Activated T-cell treated with anti-CD3 and anti-CD28 coated beads for 1 hour (primary cell): ENCODE data around the gene KCNJ4.
"Not testable (repeated sequence)": the region's sequence is repeated elsewhere in the genome, so short reads cannot be mapped to it uniquely, and the experiment has no call there.

ENCODE experiments used
- DNase-seq: peaks from one replicate; pipeline ENCODE4 v3.0.0-alpha.2; 2020; ENCODE audit warnings: low read depth

Gene KCNJ4

DNA sequence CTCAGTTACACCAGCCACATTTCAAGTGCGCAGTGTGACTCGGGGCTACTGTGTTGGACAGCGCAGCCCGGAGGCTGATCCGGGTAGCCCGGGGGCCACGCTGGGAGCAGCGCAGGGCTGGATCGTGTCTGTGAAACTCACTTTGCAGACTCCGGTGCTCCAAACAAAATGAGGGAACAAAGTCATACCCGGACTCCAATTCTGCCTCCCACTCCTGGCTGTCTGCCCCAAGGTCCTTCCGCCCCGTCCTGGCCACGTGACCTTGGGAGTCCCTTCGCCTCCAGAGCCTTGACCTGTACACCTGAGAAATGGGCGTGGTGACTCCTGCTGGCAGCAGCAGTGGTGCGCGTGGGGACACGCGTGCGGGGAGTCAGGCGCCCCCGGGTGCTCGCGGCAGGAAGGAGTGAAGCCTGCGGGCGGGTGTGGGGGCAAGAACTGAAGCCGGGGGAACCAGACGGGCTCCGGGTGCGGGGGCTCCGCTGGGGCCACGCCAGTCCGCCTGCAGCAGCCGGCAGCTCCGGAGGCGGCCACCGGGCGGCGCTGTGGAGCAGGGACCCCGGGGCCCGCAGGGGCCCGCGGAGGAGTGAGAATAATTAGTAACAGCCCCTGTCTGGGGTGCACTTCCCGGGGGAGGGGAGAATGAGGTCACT lies 42.4 kb downstream of the KCNJ4 start:
- peak; percentile 27 for DNase-seq

DNA sequence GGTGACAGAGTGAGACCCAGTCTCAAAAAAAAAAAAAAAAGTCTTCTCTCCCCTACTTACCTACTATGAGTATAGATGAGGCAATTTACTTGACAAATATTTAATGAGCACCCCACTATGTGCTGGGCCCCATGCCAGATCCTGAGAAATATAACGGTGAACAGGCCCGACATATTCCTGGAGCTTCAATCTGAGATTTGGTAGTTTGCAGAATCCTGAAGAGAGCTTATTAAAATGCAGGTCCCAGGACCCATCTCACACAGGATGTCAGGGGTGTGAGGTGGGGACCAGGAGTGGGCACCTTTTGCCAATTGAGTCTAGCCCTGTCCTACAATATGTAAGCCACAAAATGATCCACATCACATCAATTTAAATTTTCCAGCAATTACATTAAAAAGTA lies 44.0 kb downstream of the KCNJ4 start:
- no peak for DNase-seq

DNA sequence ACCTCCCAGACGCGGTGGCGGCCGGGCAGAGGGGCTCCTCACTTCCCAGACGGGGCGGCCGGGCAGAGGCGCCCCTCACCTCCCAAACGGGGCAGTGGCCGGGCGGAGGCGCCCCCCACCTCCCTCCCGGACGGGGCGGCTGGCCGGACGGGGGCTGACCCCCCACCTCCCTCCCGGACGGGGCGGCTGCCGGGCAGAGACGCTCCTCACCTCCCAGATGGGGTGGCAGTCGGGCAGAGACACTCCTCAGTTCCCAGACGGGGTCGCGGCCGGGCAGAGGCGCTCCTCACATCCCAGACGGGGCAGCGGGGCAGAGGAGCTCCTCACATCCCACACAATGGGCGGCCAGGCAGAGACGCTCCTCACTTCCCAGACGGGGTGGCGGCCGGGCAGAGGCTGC lies 45.1 kb downstream of the KCNJ4 start:
- not testable (repeated sequence) for DNase-seq

DNA sequence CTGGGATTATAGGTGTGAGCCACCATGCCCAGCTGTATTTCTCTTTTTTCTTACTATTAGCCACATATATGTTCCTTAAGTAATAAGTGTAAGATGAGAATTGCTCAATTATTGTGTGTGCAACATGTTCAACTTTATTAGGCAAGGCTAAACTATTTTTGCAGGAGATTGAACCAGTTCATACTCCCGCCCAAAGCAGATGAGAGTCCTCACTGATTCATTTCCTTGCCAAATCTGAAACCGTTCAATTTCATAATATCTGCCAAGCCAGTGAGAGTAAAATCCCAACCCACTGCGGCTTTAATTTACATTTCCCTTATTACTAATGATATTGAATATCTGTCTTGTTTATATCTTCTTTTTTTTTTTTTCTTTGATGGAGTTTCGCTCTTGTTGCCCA lies 48.4 kb downstream of the KCNJ4 start:
- no peak for DNase-seq

DNA sequence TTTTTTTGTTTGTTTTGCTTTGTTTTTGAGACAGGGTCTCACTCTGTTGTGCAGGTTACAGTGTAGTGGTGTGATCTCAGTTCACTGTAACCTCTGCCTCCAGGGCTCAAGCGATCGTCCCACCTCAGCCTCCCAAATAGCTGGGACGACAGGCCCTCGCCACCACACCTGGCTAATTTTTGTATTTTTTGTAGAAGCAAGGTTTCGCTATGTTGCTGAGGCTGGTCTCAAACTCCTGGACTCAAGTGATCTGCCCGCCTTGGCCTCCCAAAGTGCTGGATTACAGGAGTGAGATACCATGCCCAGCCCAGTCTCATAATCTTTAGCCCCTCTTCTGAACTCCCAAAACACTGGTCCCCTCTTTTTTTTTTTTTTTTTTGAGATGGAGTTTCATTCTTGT lies 50.6 kb downstream of the KCNJ4 start:
- DNase-seq: no peak

DNA sequence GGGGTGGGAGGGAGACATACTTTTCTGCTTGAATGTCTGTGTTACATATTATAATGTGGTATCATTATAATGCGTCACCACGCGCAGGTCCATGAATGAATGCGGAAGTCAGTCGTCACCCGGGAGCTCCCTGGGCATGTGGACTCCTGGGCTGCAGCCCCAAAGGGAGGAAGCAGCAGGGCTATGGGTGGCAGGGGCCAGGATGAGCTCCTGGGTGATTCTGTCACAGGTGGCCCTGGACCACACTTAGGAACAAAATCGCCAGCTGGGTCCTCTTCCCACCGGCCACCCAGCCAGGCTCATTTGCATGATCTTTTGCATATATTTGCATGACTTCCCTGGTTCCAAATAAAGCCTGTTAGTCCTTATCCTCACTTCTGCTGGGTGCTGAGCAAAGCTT lies 51.2 kb downstream of the KCNJ4 start:
- no peak for DNase-seq

DNA sequence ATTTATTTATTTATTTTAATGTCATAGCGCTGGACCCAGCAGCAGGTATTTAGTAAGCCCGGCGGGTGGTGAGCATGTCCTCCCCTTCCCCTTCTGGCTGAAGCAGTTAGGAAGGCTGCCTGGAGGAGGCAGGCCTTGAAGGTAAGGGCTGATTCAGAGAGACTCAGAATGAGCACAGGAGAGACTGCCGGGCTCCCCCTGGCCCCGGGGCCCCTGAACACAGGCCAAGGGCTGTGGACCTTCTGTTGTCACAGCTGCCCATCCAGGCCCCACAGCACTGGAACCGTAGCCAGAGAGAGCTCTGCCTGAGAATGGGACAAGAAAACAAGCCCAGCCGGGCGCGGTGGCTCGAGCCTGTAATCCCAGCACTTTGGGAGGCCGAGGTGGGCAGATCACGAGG lies 52.8 kb downstream of the KCNJ4 start:
- no peak for DNase-seq

DNA sequence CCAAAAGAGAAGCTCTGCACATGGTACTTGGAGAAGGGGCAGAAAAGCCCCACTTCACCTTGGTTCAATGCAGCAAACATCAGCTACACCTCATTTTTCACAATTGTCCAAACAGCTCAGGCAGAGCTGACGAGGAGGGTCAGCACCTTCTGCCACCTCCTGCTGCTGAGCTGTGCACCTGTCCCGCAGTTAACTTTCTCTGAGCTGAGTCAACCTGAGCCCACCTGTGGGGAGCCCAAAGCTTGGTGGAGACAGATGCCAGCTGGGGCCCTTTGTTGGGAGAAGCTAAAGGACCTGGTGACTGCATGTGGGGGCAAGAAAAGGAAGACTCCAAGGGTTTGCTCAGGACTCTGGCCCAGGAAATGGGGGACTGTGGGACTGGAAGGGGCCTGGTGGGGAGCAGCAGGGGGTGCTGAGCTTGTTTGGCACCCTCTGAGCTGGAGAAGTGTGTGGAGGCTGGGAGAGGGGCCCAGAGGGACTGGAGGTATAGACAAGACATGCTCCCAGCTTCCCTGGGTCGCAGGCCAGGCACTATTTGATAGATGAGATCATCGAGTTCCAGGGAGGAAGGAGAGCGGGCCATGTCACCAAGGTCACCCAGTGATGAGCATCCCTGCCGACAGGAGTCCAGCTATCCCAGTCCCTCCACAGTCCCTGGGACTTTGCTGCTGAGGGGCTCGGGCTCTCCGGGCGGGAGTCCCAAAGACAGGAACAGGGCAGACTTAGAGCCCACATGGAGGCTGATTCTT lies 53.5 kb downstream of the KCNJ4 start:
- no peak for DNase-seq

DNA sequence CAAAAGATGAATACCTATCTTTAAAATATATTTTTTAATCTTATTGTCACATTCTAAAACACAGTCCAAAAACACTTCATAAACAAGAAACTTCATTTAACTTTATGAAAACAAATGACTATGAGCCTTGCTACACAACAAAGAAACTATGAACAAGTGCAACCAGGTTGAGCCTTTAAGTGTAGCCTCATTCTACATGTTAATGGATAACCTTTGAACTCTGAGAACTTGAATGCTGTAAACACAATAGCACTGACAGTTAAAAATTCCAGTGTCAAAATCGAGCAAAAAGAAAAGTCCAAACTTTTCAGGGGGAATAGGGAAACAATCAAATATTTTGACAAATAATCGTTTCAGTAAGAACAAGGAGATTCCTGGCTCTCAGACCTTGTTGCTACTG lies 54.7 kb downstream of the KCNJ4 start:
- DNase-seq: not testable (repeated sequence)

DNA sequence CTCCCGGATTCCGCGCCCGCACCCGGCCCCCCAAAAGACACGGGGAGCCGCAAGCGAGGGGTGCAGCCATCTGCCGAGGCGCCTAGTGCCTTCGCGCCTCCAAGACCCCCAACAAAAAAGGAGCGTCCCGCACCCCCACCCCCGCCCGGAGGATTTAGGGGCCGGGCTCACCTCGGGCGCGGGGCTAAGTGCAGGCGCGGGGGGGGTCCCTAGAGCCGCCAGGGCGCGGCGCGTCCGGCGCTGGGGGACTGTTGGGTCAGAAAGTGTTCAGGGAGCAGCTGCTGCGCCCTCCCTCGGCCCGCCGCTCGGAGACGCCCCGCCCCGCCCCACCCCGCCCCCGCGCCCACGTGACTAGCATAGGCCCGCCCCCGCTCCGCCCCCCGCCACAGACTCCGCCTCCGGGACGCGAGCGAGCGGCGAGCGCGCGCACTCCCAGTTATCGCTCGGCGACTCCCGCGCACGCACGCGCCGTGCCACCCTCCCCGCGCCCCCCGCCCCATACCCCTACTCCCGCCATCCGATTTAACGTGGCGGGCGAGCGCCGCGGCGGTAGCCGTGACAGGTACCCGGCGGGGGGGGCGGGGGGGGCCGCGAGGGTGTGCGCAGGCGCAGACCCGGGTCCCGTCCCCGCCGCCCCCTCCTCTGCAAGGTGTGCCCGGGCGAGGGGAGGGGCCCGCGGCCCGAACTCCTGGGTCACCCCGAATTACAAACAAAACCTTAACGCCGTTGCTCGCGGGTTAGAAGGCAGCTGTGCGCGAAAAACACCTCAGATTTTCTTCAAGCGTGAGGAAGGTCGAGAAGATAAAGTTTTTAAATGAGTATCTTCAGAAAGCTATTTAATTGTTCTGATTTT lies 56.2 kb downstream of the KCNJ4 start:
- DNase-seq: peak; percentile 87

DNA sequence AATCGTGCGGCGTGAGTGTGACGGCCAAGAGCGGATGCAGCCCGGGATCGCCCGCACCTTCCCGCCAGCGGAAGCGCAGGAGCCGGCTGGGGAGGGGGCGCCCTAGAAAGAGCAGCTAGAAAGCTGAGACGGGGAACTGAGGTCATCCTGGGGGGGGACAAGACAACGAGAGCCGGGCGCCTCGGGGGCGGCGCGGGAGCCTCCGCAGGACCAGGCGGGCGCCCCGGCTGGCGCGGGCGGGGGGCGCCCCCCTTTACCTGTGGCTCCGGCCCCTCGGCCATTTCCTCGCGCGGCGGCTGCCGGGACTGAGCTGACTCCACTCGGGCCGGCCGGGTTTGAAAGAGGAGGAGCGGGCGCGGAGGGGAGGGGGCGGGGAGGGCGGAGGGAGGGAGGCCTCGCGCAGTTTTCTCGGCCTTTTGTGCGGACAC lies 56.8 kb downstream of the KCNJ4 start:
- peak; percentile 22 for DNase-seq

DNA sequence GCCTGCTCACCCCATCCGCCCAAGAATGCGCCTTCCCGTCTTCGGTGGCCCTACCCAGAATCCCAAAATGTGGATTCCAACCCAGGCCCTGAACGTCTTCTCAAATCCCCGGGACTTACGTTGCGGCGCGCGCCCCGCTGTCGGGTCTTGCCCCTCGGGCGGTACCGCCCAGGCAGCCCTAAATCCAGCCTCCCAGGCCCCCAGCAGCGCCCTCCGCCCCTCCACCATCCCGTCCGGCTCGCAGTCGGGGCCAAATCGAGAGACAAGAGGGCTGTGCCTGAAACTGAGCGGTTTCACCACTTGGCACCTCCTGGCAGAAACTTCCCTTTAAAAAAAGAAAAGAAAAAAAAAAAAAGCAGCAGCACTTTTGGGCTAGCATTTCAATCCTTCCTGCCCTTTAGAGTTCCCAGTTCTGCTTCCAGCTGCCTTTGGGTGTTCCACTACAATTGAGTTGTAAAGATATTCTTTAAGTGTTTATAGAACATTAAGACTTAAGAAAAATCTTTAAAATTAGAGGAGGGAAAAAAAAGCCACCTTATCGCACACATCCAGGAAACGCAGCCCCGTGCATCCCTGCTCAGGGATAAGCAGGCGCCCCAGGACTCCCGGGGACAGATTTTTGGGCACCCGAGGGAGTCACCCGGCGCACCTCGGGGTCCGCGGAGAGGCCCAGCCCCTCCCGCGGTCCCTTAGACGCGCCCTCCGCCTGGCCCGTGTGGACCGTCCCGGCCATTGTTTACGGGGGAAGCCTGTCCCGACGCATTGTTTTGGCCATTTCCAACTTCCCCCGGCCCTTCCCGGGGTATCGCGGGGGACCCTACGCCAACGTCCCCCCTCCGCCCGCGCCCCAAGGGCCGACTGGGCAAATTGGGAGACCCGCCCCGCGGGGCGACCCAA lies 57.6 kb downstream of the KCNJ4 start:
- DNase-seq: no peak

DNA sequence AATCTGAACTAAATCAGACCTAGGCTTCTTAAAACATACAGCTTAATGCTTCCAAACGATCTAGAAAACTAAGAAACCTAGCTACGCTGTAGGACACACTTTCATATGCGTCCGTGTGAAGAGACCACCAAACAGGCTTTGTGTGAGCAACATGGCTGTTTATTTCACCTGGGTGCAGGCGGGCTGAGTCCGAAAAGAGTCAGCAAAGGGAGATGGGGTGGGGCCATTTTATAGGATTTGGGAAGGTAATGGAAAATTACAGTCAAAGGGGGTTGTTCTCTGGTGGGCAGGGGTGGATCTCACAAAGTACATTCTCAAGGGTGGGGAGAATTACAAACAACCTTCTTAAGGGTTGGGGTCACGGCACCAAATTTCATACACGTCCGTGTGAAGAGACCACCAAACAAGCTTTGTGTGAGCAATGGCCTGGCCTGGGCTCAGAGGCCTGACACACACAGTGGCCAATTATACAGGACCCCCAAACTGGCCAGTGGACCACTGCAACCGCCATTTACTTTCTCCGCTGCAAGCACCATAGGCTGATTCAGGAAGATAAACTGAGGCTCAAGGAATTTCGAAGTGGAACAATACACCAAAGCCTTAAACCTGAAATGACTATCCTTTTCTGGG lies 58.4 kb downstream of the KCNJ4 start:
- not testable (repeated sequence) for DNase-seq

DNA sequence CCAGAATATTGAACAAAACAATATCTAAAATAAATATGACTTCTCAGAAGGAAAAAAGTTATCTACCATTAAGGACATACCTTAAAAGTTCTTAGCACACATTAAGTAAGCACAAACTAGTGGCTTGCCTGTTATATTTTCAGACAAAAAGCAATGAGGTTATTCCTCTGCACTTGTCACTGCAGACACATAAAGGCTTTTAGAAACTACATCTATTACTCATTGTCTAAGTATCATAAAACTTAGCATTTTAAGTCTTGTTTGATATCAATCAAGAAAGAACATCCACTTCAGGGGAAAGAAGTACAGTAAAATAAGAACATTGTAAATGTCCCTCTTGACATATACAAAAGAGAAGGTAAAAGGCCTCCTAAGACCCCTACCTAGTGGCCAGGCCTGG lies 59.1 kb downstream of the KCNJ4 start:
- DNase-seq: not testable (repeated sequence)

DNA sequence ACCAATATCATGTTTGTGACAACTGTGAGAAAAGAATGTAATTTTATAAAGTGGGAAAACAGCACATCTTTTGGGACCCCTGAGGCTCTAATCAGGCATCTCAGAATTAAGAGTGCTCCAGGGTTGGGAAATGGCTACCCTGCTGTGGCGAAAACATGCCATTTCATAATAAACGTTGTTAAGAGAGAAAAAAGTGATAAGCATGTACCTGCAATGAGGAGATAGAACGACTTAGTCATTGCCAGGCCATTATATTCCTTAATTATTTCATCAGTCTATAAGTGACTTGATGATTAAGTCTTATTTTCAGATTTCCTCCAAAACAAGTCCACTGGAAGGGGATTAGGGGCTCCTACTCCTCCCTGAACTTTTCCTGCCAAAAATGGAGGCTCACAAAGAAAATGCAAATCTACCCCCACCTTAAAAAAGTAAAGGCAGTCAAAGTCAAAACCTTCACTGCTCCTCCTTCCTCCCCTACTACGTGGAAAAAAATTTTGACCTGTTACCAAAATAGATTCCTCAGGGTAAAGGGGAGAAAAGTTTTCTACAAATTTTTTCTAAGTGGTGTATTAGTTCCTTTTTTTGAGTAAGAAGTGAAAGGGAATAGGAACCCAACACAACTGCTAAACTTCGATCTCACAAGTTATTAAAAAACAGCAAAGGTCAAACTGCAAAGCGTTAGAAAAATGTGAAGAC lies 59.9 kb downstream of the KCNJ4 start:
- not testable (repeated sequence) for DNase-seq

DNA sequence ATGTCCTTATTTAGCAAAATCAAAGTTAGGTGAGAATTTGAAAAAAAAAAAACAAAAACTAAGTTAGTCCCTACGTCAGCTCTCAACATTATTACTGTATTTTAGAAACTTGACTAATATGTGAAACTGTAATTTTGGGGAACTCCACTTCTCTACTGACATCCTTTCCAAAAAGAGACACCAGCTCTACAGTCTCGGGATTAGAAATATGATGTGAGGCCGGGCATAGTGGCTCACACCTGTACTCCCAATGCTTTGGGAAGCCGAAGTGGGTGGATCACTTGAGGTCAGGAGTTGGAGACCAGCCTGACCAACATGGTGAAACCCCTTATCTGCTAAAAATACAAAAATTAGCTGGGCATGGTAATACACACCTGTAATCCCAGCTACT lies 65.6 kb downstream of the KCNJ4 start:
- DNase-seq: not testable (repeated sequence)

DNA sequence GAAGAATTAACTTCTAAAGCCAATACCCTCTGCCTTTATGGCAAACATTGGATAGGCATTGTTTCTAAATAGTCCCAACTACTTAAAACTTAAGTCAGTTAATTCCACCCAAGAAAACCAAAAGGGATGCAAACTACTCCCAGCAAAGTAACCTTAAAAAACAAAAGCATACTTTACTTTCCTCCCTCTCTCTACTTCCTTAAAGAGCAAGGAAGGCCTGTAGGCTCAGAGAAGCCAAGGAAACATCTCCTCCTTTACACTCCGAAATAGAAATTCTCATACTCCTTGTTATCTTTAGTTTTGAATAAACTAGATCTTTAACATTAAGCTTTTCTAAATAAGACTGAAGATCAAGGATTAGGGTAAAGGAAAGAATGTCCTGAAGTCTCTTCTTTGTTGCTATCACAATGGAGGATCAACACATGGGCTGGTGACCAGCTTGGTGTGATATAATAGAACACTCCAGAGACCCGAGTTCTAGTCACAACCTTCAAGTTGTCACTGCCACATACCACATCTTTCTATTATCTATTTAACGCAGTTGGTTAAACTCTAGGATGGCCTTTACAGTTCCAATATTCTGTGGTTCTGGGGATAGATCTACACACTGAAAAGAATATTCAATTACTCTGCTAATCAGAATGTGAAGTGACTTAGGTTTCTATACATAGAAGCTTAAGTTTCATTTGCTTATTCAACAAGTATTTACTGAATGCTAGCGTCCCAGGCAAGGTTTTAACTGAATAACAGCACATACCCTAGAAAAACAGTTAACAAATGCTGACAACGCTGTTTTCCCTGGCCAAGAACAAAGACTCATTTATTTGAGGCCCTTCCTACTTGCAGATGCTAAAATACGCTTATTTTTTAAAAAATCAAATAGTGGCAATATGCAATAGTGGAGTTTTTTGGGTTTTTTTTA lies 66.2 kb downstream of the KCNJ4 start:
- not testable (repeated sequence) for DNase-seq

DNA sequence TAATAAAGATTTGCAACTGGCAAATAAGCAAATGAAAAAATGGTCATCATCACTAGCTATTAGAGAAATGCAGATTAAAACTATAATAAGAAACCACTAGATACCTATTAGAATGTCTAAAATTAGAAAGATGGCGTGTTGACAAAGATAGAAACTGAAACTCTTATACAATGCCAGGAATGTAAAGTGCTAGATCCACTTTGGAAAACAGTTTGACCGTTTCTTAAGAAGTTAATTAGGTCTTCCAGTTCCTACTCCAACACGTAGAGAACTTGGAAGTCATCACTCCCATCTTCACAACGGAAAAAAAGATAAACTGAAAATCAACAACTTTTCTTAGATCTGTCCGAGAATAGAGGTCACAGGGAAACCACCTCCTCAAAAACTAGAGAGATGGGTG lies 68.1 kb downstream of the KCNJ4 start:
- DNase-seq: not testable (repeated sequence)

DNA sequence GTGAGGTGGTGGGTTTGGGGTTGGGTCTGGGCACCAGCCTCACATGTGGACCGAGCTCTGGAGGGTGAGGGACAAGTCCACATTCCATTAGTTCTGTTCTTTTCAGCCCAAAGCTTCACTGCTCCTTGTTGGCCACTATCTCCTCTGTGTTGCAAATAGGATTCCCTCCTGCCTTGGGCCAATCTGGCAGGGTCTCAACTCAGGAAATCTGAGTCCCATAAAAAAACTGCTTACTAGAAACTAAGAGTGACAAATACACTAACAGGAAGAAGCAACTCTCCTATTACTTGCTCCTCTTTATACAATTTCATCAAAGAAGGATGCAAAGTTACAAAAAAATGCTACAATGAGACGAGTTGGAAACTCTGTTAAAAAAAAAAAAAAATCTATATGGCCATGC lies 71.6 kb downstream of the KCNJ4 start:
- no peak for DNase-seq

DNA sequence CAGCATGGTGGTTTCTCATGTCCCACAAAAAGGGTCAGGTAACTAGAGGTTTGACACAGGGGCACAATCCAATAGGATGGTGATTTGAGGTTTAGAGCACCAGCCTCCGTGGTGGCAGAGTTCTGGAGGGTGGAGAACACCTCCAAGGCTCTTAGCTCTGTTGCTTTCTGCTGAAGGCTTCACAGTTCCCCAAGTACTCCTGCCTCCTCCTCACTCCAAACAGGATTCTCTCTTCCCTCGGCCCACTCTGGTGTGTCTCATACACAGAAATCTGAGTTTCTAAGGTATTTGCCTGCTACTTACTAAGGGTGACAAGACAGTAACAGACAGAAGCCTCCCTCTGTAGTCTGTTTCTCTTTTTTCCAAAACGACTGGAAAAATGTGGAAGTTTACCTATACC lies 73.6 kb downstream of the KCNJ4 start:
- DNase-seq: not testable (repeated sequence)
